Prostate gland (tissue), 2 donors: ENCODE data around the gene CEP112.

Experiments used
- CTCF ChIP-seq, 4 experiments: fragments of 200-600 bp in 2 of 4; fragments of 450-650 bp in 2 of 4; sonication (generic) in 2 of 4; IDR thresholded peaks; 1 replicate in 3 of 4; 2 replicates in 1 of 4; pipeline ENCODE4 v1.5.1; 2016 to 2019; ENCODE audit warnings: antibody characterized with exemption in 4 of 4, mild to moderate bottlenecking in 2 of 4, moderate library complexity in 2 of 4
- POLR2A ChIP-seq: fragments of 450-650 bp; IDR thresholded peaks from one replicate; pipeline ENCODE4 v1.6.1; 2016; ENCODE audit warnings: antibody characterized with exemption, mild to moderate bottlenecking

GRCh38 chr17:65931246-65932149 lies 260.4 kb downstream of the CEP112 start:
- TF ChIP-seq CTCF (IDR thresholded peaks at IDR 0.05), result no peak
- no peak for TF ChIP-seq POLR2A
